Stomach (tissue), 4 donors: Measurements from ENCODE around the gene SLC22A15.

Experiments used
- EP300 ChIP-seq: sonication (generic); formaldehyde crosslinking; IDR thresholded peaks from one replicate; pipeline ENCODE4 v1.6.1; 2017; ENCODE audit warnings: antibody characterized with exemption
- POLR2A ChIP-seq, 4 donors: fragments of 450-650 bp; IDR thresholded peaks; one replicate each; pipeline ENCODE4 v1.6.1; 2016; ENCODE audit warnings: antibody characterized with exemption in 4 of 4, control low read depth in 2 of 4, mild to moderate bottlenecking in 1 of 4, moderate library complexity in 1 of 4
- POLR2AphosphoS5 ChIP-seq, 3 donors: sonication (generic); formaldehyde crosslinking; IDR thresholded peaks; one replicate each; pipeline ENCODE4 v1.6.1; 2016; ENCODE audit warnings: antibody characterized with exemption in 3 of 3
- TF ChIP-seq, protein P1 (sequence below), 7 experiments: fragments of 450-650 bp in 4 of 7; fragments of 200-600 bp in 3 of 7; sonication (generic) in 3 of 7; IDR thresholded peaks; one replicate each; pipeline ENCODE4 v1.5.1; 2016 to 2019; ENCODE audit warnings: antibody characterized with exemption in 7 of 7, control low read depth in 2 of 7, mild to moderate bottlenecking in 1 of 7

DNA sequence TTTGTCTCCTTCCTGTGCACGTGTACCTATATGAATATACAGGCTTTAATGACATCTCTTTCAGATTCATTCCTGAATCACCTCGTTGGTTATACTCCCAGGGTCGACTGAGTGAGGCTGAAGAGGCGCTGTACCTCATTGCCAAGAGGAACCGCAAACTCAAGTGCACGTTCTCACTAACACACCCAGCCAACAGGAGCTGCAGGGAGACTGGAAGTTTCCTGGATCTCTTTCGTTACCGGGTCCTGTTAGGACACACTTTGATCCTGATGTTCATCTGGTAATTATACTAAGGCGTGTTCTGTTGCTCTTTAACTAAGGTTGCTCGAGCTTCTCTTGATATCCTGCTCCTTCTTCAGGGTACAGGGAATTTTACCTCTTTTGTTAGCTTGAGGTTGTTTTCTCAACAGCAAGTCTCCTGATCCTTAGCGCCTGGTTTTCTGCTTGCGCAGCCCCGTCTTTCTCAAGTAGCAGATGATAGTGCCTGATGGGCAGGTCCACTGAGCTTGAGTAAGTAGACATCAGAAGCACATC is 55.1 kb downstream of the SLC22A15 start:
- no peak for TF ChIP-seq POLR2A (IDR thresholded peaks at IDR 0.05)
- TF ChIP-seq, protein P1, sequence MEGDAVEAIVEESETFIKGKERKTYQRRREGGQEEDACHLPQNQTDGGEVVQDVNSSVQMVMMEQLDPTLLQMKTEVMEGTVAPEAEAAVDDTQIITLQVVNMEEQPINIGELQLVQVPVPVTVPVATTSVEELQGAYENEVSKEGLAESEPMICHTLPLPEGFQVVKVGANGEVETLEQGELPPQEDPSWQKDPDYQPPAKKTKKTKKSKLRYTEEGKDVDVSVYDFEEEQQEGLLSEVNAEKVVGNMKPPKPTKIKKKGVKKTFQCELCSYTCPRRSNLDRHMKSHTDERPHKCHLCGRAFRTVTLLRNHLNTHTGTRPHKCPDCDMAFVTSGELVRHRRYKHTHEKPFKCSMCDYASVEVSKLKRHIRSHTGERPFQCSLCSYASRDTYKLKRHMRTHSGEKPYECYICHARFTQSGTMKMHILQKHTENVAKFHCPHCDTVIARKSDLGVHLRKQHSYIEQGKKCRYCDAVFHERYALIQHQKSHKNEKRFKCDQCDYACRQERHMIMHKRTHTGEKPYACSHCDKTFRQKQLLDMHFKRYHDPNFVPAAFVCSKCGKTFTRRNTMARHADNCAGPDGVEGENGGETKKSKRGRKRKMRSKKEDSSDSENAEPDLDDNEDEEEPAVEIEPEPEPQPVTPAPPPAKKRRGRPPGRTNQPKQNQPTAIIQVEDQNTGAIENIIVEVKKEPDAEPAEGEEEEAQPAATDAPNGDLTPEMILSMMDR (IDR thresholded peaks at IDR 0.05), result no peak
- no peak for TF ChIP-seq POLR2AphosphoS5 (IDR thresholded peaks at IDR 0.05)
- no peak for TF ChIP-seq EP300
